ENCODE results near the gene SPON1.

The SPON1 gene

DNA sequence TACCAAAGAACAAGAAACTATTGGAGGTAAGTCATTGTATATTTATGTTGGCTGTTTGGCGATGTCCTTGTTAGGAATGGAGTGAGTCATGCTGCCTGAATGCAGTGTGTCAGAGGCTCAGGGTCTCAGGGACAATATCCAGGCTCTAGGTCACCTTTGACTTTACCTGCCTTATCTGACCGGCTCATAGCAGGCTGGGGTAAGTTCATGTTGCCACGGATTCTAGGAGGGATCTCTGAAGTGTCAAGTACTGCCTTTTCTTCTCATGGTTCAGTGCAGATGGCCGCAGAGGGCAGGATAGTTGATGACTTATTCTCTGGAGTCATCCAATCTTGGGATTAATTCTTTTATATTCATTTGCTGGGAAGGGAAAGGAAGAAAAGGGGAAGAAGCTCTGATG is 53.2 kb downstream of the SPON1 start:
- peak; percentile 22 for DNase-seq (ENCODE audit: low read depth, low spot score)
- TF ChIP-seq ZNF274 (IDR thresholded peaks at IDR 0.05; ENCODE audit: low read depth, low read length) (no peak), YY1 (IDR thresholded peaks at IDR 0.05; ENCODE audit: insufficient read depth, insufficient read length) (no peak), SUZ12 (IDR thresholded peaks at IDR 0.05; ENCODE audit: extremely low read depth, insufficient read depth, insufficient read length) (no peak)
- Histone ChIP-seq H3K27me3 (ENCODE audit: insufficient read depth, insufficient read length) (no peaks in the 10 kb centered on the region), H3K4me1 (ENCODE audit: insufficient read depth, insufficient read length) (peaks cover 2% of the 10 kb centered on the region), H3K36me3 (ENCODE audit: insufficient read depth, insufficient read length, low read length) (no peaks in the 10 kb centered on the region), H3K4me3 (ENCODE audit: insufficient read length, low read depth) (no peak overlapping the region), H3K9me3 (ENCODE audit: insufficient read depth, low read length) (no peaks in the 10 kb centered on the region), H3K9ac (ENCODE audit: insufficient read length, low read depth) (no peak overlapping the region)

GRCh38 chr11:14018441-14018840 is 55.9 kb downstream of the SPON1 start:
- Histone ChIP-seq H3K9ac (ENCODE audit: insufficient read length, low read depth) (no peak overlapping the region), H3K9me3 (ENCODE audit: insufficient read depth, low read length) (no peaks in the 10 kb centered on the region), H3K4me3 (ENCODE audit: insufficient read length, low read depth) (no peak overlapping the region), H3K27me3 (ENCODE audit: insufficient read depth, insufficient read length) (no peaks in the 10 kb centered on the region), H3K4me1 (ENCODE audit: insufficient read depth, insufficient read length) (peaks cover 2% of the 10 kb centered on the region), H3K36me3 (ENCODE audit: insufficient read depth, insufficient read length, low read length) (no peaks in the 10 kb centered on the region)
- DNase-seq (ENCODE audit: low read depth, low spot score), result no peak
- TF ChIP-seq YY1 (IDR thresholded peaks at IDR 0.05; ENCODE audit: insufficient read depth, insufficient read length) (no peak), ZNF274 (IDR thresholded peaks at IDR 0.05; ENCODE audit: low read depth, low read length) (no peak), SUZ12 (IDR thresholded peaks at IDR 0.05; ENCODE audit: extremely low read depth, insufficient read depth, insufficient read length) (no peak)

GRCh38 chr11:14021738-14022137 is 59.2 kb downstream of the SPON1 start:
- Histone ChIP-seq H3K4me1 (ENCODE audit: insufficient read depth, insufficient read length) (no peaks in the 10 kb centered on the region), H3K4me3 (ENCODE audit: insufficient read length, low read depth) (no peak overlapping the region), H3K9ac (ENCODE audit: insufficient read length, low read depth) (no peak overlapping the region), H3K9me3 (ENCODE audit: insufficient read depth, low read length) (no peaks in the 10 kb centered on the region), H3K36me3 (ENCODE audit: insufficient read depth, insufficient read length, low read length) (no peaks in the 10 kb centered on the region), H3K27me3 (ENCODE audit: insufficient read depth, insufficient read length) (no peaks in the 10 kb centered on the region)
- no peak for DNase-seq (ENCODE audit: low read depth, low spot score)
- no peak for TF ChIP-seq SUZ12 (IDR thresholded peaks at IDR 0.05; ENCODE audit: extremely low read depth, insufficient read depth, insufficient read length)
- TF ChIP-seq YY1 (IDR thresholded peaks at IDR 0.05; ENCODE audit: insufficient read depth, insufficient read length), result no peak
- no peak for TF ChIP-seq ZNF274 (IDR thresholded peaks at IDR 0.05; ENCODE audit: low read depth, low read length)

GRCh38 chr11:14022251-14022650 is 59.7 kb downstream of the SPON1 start:
- DNase-seq (ENCODE audit: low read depth, low spot score), result no peak
- Histone ChIP-seq H3K4me1 (ENCODE audit: insufficient read depth, insufficient read length) (no peaks in the 10 kb centered on the region), H3K36me3 (ENCODE audit: insufficient read depth, insufficient read length, low read length) (no peaks in the 10 kb centered on the region), H3K4me3 (ENCODE audit: insufficient read length, low read depth) (no peak overlapping the region), H3K9ac (ENCODE audit: insufficient read length, low read depth) (no peak overlapping the region), H3K27me3 (ENCODE audit: insufficient read depth, insufficient read length) (no peaks in the 10 kb centered on the region), H3K9me3 (ENCODE audit: insufficient read depth, low read length) (no peaks in the 10 kb centered on the region)
- TF ChIP-seq ZNF274 (IDR thresholded peaks at IDR 0.05; ENCODE audit: low read depth, low read length) (no peak), SUZ12 (IDR thresholded peaks at IDR 0.05; ENCODE audit: extremely low read depth, insufficient read depth, insufficient read length) (no peak), YY1 (IDR thresholded peaks at IDR 0.05; ENCODE audit: insufficient read depth, insufficient read length) (no peak)

DNA sequence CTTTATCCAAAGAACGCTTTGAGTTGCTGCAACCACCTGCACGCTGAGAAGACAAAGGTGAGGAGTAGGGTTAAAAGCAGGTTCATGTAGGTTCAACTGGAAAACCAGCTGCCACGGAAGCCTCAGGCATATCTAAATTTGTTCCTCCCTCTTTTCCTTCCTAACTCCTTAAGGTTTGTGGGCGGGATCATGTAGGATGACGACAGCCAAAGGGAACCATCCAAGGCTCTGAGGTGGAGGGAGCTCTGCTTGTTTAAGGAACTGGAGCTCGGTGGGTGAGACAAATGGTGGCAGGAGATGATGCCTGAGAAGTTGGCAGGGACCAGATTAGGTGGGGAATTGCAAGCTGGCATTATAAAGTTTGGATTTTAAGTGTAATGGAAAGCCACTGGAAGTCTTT is 60.3 kb downstream of the SPON1 start:
- Histone ChIP-seq H3K4me3 (ENCODE audit: insufficient read length, low read depth) (no peak overlapping the region), H3K27me3 (ENCODE audit: insufficient read depth, insufficient read length) (no peaks in the 10 kb centered on the region), H3K4me1 (ENCODE audit: insufficient read depth, insufficient read length) (no peaks in the 10 kb centered on the region), H3K36me3 (ENCODE audit: insufficient read depth, insufficient read length, low read length) (no peaks in the 10 kb centered on the region), H3K9ac (ENCODE audit: insufficient read length, low read depth) (no peak overlapping the region), H3K9me3 (ENCODE audit: insufficient read depth, low read length) (no peaks in the 10 kb centered on the region)
- no peak for TF ChIP-seq SUZ12 (IDR thresholded peaks at IDR 0.05; ENCODE audit: extremely low read depth, insufficient read depth, insufficient read length)
- no peak for TF ChIP-seq YY1 (IDR thresholded peaks at IDR 0.05; ENCODE audit: insufficient read depth, insufficient read length)
- no peak for DNase-seq (ENCODE audit: low read depth, low spot score)

GRCh38 chr11:14026961-14027360 is 64.4 kb downstream of the SPON1 start:
- no peaks in the 10 kb centered on the region for H3K9me3 ChIP-seq (ENCODE audit: insufficient read depth, low read length)
- no peaks in the 10 kb centered on the region for H3K27me3 ChIP-seq (ENCODE audit: insufficient read depth, insufficient read length)
- H3K4me1 ChIP-seq (ENCODE audit: insufficient read depth, insufficient read length), result peaks cover 6% of the 10 kb centered on the region
- no peak overlapping the region for H3K9ac ChIP-seq (ENCODE audit: insufficient read length, low read depth)
- DNase-seq (ENCODE audit: low read depth, low spot score), result no peak
- no peak overlapping the region for H3K4me3 ChIP-seq (ENCODE audit: insufficient read length, low read depth)
- no peaks in the 10 kb centered on the region for H3K36me3 ChIP-seq (ENCODE audit: insufficient read depth, insufficient read length, low read length)
- TF ChIP-seq ZNF274 (IDR thresholded peaks at IDR 0.05; ENCODE audit: low read depth, low read length), result no peak
- no peak for TF ChIP-seq SUZ12 (IDR thresholded peaks at IDR 0.05; ENCODE audit: extremely low read depth, insufficient read depth, insufficient read length)
- TF ChIP-seq YY1 (IDR thresholded peaks at IDR 0.05; ENCODE audit: insufficient read depth, insufficient read length), result no peak

DNA sequence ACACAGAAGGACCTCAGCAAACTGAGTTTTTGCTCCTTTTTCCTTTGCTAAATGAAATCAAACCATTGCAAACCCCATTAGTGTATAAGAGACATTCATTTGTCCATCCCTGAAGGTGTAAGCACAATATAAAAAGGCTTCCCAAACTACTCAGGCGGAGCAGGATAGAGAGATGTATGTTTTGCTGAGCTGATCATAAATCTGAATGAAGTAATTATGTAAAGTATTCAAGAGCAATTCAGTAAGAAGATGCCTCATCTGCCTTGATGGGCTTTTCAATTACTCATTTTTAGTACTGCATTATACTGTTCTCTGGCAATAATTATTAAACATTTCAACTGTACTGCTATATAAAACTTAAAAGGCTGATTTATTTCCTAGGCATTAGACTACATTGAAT is 65.0 kb downstream of the SPON1 start:
- H3K27me3 ChIP-seq (ENCODE audit: insufficient read depth, insufficient read length), result no peaks in the 10 kb centered on the region
- no peaks in the 10 kb centered on the region for H3K9me3 ChIP-seq (ENCODE audit: insufficient read depth, low read length)
- no peaks in the 10 kb centered on the region for H3K36me3 ChIP-seq (ENCODE audit: insufficient read depth, insufficient read length, low read length)
- no peak overlapping the region for H3K9ac ChIP-seq (ENCODE audit: insufficient read length, low read depth)
- H3K4me1 ChIP-seq (ENCODE audit: insufficient read depth, insufficient read length), result peaks cover 6% of the 10 kb centered on the region
- H3K4me3 ChIP-seq (ENCODE audit: insufficient read length, low read depth), result no peak overlapping the region
- TF ChIP-seq ZNF274 (IDR thresholded peaks at IDR 0.05; ENCODE audit: low read depth, low read length), result no peak
- no peak for TF ChIP-seq YY1 (IDR thresholded peaks at IDR 0.05; ENCODE audit: insufficient read depth, insufficient read length)
- no peak for TF ChIP-seq SUZ12 (IDR thresholded peaks at IDR 0.05; ENCODE audit: extremely low read depth, insufficient read depth, insufficient read length)
- DNase-seq (ENCODE audit: low read depth, low spot score), result no peak

DNA sequence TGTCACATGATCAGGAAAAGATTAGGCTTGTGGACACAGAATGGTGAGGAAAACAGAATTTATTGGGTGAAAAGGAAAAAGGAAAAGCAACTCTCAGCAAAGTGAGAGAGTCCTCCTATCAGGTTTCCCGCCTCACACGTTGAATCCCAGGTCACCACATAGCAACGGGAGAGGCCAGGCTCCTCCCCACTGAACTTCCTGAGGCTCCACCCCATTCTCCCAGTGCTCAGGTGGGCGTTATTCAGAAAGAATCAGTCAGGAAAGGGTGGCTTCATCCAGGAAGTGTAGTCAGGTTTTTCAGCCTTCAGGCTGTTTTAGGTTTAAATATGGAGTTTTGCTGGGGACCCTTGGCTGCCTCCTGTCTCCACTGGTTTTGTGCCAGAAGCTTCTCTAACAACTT is 66.9 kb downstream of the SPON1 start:
- H3K4me1 ChIP-seq (ENCODE audit: insufficient read depth, insufficient read length), result peaks cover 6% of the 10 kb centered on the region
- no peak overlapping the region for H3K4me3 ChIP-seq (ENCODE audit: insufficient read length, low read depth)
- H3K36me3 ChIP-seq (ENCODE audit: insufficient read depth, insufficient read length, low read length), result no peaks in the 10 kb centered on the region
- no peaks in the 10 kb centered on the region for H3K27me3 ChIP-seq (ENCODE audit: insufficient read depth, insufficient read length)
- no peaks in the 10 kb centered on the region for H3K9me3 ChIP-seq (ENCODE audit: insufficient read depth, low read length)
- no peak for TF ChIP-seq SUZ12 (IDR thresholded peaks at IDR 0.05; ENCODE audit: extremely low read depth, insufficient read depth, insufficient read length)
- TF ChIP-seq ZNF274 (IDR thresholded peaks at IDR 0.05; ENCODE audit: low read depth, low read length), result no peak
- TF ChIP-seq YY1 (IDR thresholded peaks at IDR 0.05; ENCODE audit: insufficient read depth, insufficient read length), result no peak
- no peak for DNase-seq (ENCODE audit: low read depth, low spot score)
- H3K9ac ChIP-seq (ENCODE audit: insufficient read length, low read depth), result no peak overlapping the region

Measured in NT2/D1 (cell line).